Endothelial cell of umbilical vein (primary cell): ENCODE results near the gene MYH14. TPM values are rescaled to one million over a fixed set of nuclear protein-coding genes. Genes with fewer than 3 reads are reported as not detected.

Experiments
- BruUV-seq: library from RNA; stranded (reverse); fragments of 400-500 nt; replicated peaks from 2 replicates; lab custom pipeline; 2021; lab: Mats Ljungman, UMichigan
- CTCF ChIA-PET: fragments of 300-600, 350-600 bp; sonication (Branson Sonifier 250); formaldehyde crosslinking; loops from one replicate; lab custom pipeline; 2021; ENCODE audit warnings: antibody characterized with exemption, inconsistent platforms; lab: Charles Lee
- POLR2A ChIA-PET: fragments of 300-600, 350-600 bp; sonication (Branson Sonifier 250); formaldehyde crosslinking; loops from one replicate; lab custom pipeline; 2021; ENCODE audit warnings: antibody characterized with exemption, inconsistent platforms; lab: Charles Lee
- DNase-seq: peaks from one replicate; pipeline ENCODE4 v3.0.0-alpha.2; 2011; ENCODE audit warnings: low read depth, low spot score
- FAIRE-seq: peaks from 2 replicates; lab custom pipeline; 2011; peaks lifted over from hg19 to GRCh38; lab: Jason Lieb, UNC
- H2AFZ ChIP-seq: 2 replicates; pipeline ENCODE4 v1.6.0; 2012; ENCODE audit warnings: low read depth, low read length, control low read depth, inconsistent platforms
- H3K27ac ChIP-seq: 2 replicates; pipeline ENCODE4 v1.5.1; 2011; ENCODE audit warnings: low read depth, mild to moderate bottlenecking, control low read depth, low read length, moderate library complexity; ENCODE audit not compliant: insufficient read depth
- H3K27me3 ChIP-seq, 2 experiments: 2 replicates each; pipeline versions ENCODE4 v1.6.0 to v1.6.1; 2011; ENCODE audit warnings: low read length in 2 of 2, mixed read lengths in 1 of 2; ENCODE audit not compliant: control insufficient read depth in 2 of 2, insufficient read depth in 2 of 2
- H3K36me3 ChIP-seq, 2 experiments: 2 replicates in 1 of 2; 3 replicates in 1 of 2; pipeline ENCODE4 v1.5.1; 2011; ENCODE audit warnings: low read length in 2 of 2, mild to moderate bottlenecking in 1 of 2, moderate library complexity in 1 of 2; ENCODE audit not compliant: control insufficient read depth in 2 of 2, insufficient read depth in 2 of 2; ENCODE audit errors: extremely low read depth in 1 of 2
- H3K4me1 ChIP-seq: 3 replicates; pipeline ENCODE4 v1.5.1; 2011; ENCODE audit warnings: mild to moderate bottlenecking, low read length; ENCODE audit not compliant: control insufficient read depth, insufficient read depth; ENCODE audit errors: extremely low read depth
- H3K4me2 ChIP-seq: 2 replicates; pipeline ENCODE4 v1.6.1; 2011; ENCODE audit warnings: low read length, control low read depth, mixed read lengths; ENCODE audit not compliant: insufficient read depth
- H3K4me3 ChIP-seq, 3 experiments: fragments of 200-600 bp in 1 of 3; sonication (generic), shearing (Covaris generic) in 1 of 3; replicated peaks in 1 of 3; 2 replicates each; pipeline ENCODE4 v1.5.1; 2011 to 2016; ENCODE audit warnings: control low read depth in 3 of 3, low read length in 3 of 3, mild to moderate bottlenecking in 2 of 3, inconsistent platforms in 1 of 3, low read depth in 1 of 3, moderate library complexity in 1 of 3; ENCODE audit not compliant: insufficient read depth in 1 of 3
- H3K79me2 ChIP-seq: 2 replicates; pipeline ENCODE4 v1.6.0; 2012; ENCODE audit warnings: low read length, inconsistent platforms; ENCODE audit not compliant: control insufficient read depth, insufficient read depth
- H3K9ac ChIP-seq: replicated peaks from 2 replicates; pipeline ENCODE3; 2011; ENCODE audit warnings: low read length, control low read depth; ENCODE audit not compliant: insufficient read depth; ENCODE audit errors: extremely low read depth
- H3K9me1 ChIP-seq: replicated peaks from 3 replicates; pipeline ENCODE4 v1.6.0; 2011; ENCODE audit warnings: mild to moderate bottlenecking, low read length; ENCODE audit not compliant: control insufficient read depth, insufficient read depth; ENCODE audit errors: extremely low read depth
- H3K9me3 ChIP-seq: replicated peaks from 2 replicates; pipeline ENCODE4 v1.5.1; 2012; ENCODE audit warnings: low read length, inconsistent platforms; ENCODE audit not compliant: control insufficient read depth, insufficient read depth
- H4K20me1 ChIP-seq: replicated peaks from 2 replicates; pipeline ENCODE3; 2011; ENCODE audit warnings: mild to moderate bottlenecking, low read length; ENCODE audit not compliant: control insufficient read depth, insufficient read depth; ENCODE audit errors: extremely low read depth
- EZH2 ChIP-seq: IDR thresholded peaks from 2 replicates; pipeline ENCODE4 v1.6.1; 2012; ENCODE audit warnings: borderline replicate concordance, low read depth, mild to moderate bottlenecking, moderate library complexity, low read length, inconsistent platforms; ENCODE audit not compliant: severe bottlenecking
- FOS ChIP-seq: IDR thresholded peaks from 2 replicates; pipeline ENCODE4 v1.6.1; 2011; ENCODE audit warnings: mild to moderate bottlenecking, low read length, moderate library complexity, borderline replicate concordance; ENCODE audit not compliant: insufficient read depth
- GATA2 ChIP-seq: IDR thresholded peaks from 2 replicates; pipeline ENCODE4 v1.7.0; 2011; ENCODE audit warnings: low read depth, mild to moderate bottlenecking, moderate library complexity, mixed read lengths, low read length; ENCODE audit not compliant: insufficient read length, insufficient read depth
- JUN ChIP-seq: IDR thresholded peaks from 2 replicates; pipeline ENCODE4 v1.6.1; 2011; ENCODE audit warnings: borderline replicate concordance, low read depth; ENCODE audit not compliant: insufficient read length, insufficient read depth
- MYC ChIP-seq: IDR thresholded peaks from one replicate; pipeline ENCODE4 v1.6.1; 2011; ENCODE audit warnings: mild to moderate bottlenecking, low read depth, low read length
- POLR2A ChIP-seq: IDR thresholded peaks from 2 replicates; pipeline ENCODE4 v1.6.1; 2012; ENCODE audit warnings: low read depth, mild to moderate bottlenecking, control low read depth, low read length
- POLR2AphosphoS5 ChIP-seq: IDR thresholded peaks from 2 replicates; pipeline ENCODE4 v1.6.1; 2012; ENCODE audit warnings: low read depth, mild to moderate bottlenecking, control low read depth, low read length, moderate library complexity; ENCODE audit not compliant: insufficient read depth
- dilution Hi-C: fragments of 300-500 bp; cut with MboI; formaldehyde crosslinking; loops from one replicate; pipeline ENCODE4 v1.15.0; 2019; ENCODE audit warnings: low sequenced_read_pairs; ENCODE audit not compliant: extremely low pct_ligation_motif_present
- intact Hi-C: fragments of 100-400 bp; cut with micrococcal nuclease; formaldehyde crosslinking; loops from one replicate; pipeline ENCODE4 v1.10.0; 2022
- polyA plus RNA-seq, 4 experiments: library from polyadenylated mRNA; depleted of rRNA in 3 of 4; stranded (reverse) in 3 of 4; unstranded in 1 of 4; fragments of >200 nt; gene quantifications; 2 replicates each; pipeline versions ENCODE4 v1.2.1 to v1.2.3, GENCODE V29; 2011 to 2012; ENCODE audit warnings: missing spikeins in 1 of 4
- total RNA-seq: library from RNA; stranded (reverse); gene quantifications from 2 replicates; pipeline ENCODE4 v1.2.3, GENCODE V29; 2021
- TF ChIP-seq, protein P1 (sequence below), 2 donors: IDR thresholded peaks; 1 replicate in 1 of 2; 2 replicates in 1 of 2; pipeline ENCODE4 v1.5.1; 2011; ENCODE audit warnings: low read length in 2 of 2, mild to moderate bottlenecking in 2 of 2, moderate library complexity in 2 of 2, control low read depth in 1 of 2, inconsistent platforms in 1 of 2, low read depth in 1 of 2; ENCODE audit not compliant: insufficient read depth in 1 of 2; ENCODE audit errors: extremely low read depth in 1 of 2
- TF ChIP-seq, protein P2 (sequence below): IDR thresholded peaks from 2 replicates; pipeline ENCODE4 v1.6.1; 2011; ENCODE audit not compliant: insufficient read depth, insufficient read length

The MYH14 gene
- total and polyA plus RNA-seq, 2 donors (not counting 3 experiments of a cell fraction or from before 2014, with no cell fraction given): 0.13 TPM; not detected in 1

DNA sequence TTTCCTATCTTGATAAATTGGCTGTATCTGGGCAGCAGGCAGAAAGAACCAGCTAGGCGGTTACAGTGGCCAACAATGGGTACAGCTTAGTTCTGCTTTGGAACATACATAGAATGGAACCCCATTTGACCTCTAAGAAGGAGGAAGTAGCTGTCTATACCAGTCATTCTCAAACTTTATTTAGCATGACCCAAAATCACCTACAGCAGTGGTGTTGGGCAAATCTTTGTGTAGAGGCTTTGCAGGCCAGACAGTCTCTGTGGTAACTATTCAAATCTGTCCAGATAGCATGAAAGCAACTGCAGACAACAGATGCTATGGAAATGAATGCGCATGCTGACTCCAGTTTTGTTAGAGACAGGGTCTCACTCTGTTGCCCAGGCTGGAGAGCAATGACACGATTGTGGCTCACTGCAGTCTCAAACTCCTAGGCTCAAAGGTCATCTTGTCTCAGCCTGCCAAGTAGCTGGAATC, 137.7 kb downstream of the MYH14 start:
- no peaks in the 10 kb centered on the region for H3K36me3 ChIP-seq
- no peaks in the 10 kb centered on the region for H3K27me3 ChIP-seq
- FAIRE-seq (no peak), DNase-seq (no peak)
- H3K4me3 ChIP-seq: no peak overlapping the region
- CTCF ChIA-PET: interaction anchor here (1.6 kb wide), 1 partner anchor 16 kb away, joined by 6 read pairs; no protein-coding TSS in a partner anchor
- H3K4me1 ChIP-seq: no peaks in the 10 kb centered on the region
- no peaks in the 10 kb centered on the region for H3K79me2 ChIP-seq
- no peak for TF ChIP-seq POLR2A
- TF ChIP-seq MYC: no peak
- TF ChIP-seq, protein P1, sequence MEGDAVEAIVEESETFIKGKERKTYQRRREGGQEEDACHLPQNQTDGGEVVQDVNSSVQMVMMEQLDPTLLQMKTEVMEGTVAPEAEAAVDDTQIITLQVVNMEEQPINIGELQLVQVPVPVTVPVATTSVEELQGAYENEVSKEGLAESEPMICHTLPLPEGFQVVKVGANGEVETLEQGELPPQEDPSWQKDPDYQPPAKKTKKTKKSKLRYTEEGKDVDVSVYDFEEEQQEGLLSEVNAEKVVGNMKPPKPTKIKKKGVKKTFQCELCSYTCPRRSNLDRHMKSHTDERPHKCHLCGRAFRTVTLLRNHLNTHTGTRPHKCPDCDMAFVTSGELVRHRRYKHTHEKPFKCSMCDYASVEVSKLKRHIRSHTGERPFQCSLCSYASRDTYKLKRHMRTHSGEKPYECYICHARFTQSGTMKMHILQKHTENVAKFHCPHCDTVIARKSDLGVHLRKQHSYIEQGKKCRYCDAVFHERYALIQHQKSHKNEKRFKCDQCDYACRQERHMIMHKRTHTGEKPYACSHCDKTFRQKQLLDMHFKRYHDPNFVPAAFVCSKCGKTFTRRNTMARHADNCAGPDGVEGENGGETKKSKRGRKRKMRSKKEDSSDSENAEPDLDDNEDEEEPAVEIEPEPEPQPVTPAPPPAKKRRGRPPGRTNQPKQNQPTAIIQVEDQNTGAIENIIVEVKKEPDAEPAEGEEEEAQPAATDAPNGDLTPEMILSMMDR (IDR thresholded peaks at IDR 0.05; ENCODE audit: extremely low read depth in 1 of 2, insufficient read depth in 1 of 2, low read depth in 1 of 2, low read length in 2 of 2): no peak
- no peak for TF ChIP-seq GATA2
- TF ChIP-seq POLR2AphosphoS5: no peak
- TF ChIP-seq, protein P2, sequence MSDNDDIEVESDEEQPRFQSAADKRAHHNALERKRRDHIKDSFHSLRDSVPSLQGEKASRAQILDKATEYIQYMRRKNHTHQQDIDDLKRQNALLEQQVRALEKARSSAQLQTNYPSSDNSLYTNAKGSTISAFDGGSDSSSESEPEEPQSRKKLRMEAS: no peak
- TF ChIP-seq JUN: no peak
- TF ChIP-seq FOS: no peak
- TF ChIP-seq EZH2: no peak
- intact Hi-C loops (no loop called here), dilution Hi-C loops (no loop called here)
- POLR2A ChIA-PET: no interaction called here
- H2AFZ ChIP-seq: no peak overlapping the region
- H3K9ac ChIP-seq: no peak overlapping the region
- no peaks in the 10 kb centered on the region for H3K9me3 ChIP-seq
- no peaks in the 10 kb centered on the region for H4K20me1 ChIP-seq
- BruUV-seq: no TSS peak
- no peaks in the 10 kb centered on the region for H3K9me1 ChIP-seq
- H3K4me2 ChIP-seq: no peak overlapping the region
- no peak overlapping the region for H3K27ac ChIP-seq
